Measurements from ENCODE around the gene MYO1E. TPM values are rescaled to one million over a fixed set of nuclear protein-coding genes. Genes with fewer than 3 reads are reported as not detected.

MYO1E gene
- total and polyA plus RNA-seq, 2 of the 8 experiments (the other 6 are each of a cell fraction or from before 2014, with no cell fraction given) = 19.6 to 142 TPM

DNA sequence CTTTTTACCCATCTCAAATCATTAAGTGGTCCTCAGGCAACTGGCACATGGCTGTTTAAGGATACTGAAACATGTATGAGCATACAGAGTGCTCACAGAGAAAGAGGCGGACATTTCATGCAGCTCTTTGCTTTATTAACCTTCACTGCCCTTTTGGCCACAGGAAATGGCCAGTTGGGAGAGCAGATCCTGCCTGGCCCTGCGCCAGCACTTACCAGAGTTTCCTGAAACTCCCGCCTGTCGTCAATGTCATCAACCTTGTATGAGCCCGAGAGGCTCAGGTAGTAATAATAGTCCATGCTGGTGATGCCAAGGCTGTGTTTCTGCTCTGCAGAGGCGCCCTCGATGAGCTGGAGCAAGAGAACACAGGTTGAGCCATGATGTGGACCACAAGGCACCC lies 148.2 kb downstream of the MYO1E start (continued):
- TF ChIP-seq SUZ12 (IDR thresholded peaks at IDR 0.05; ENCODE audit: low read length) (no peak), CBX5 (IDR thresholded peaks at IDR 0.05; ENCODE audit: low read depth, low read length) (no peak), RXRA (IDR thresholded peaks at IDR 0.05; ENCODE audit: insufficient read depth, low read depth, low read length) (no peak)
- TF ChIP-seq, protein P1, sequence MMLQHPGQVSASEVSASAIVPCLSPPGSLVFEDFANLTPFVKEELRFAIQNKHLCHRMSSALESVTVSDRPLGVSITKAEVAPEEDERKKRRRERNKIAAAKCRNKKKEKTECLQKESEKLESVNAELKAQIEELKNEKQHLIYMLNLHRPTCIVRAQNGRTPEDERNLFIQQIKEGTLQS (IDR thresholded peaks at IDR 0.05; ENCODE audit: insufficient read depth, low read depth, low read length) = no peak
